IPS-18c (cell line): Measurements from ENCODE around the gene FAM228A.
"Not testable (repeated sequence)": the region's sequence is repeated elsewhere in the genome, so short reads cannot be mapped to it uniquely, and the experiment has no call there.

ENCODE experiments used
- H3K4me3 ChIP-seq: 2 replicates; pipeline ENCODE4 v1.7.0; 2013; ENCODE audit warnings: low read depth, mild to moderate bottlenecking, low read length, moderate library complexity; ENCODE audit not compliant: insufficient read depth
- H3K9me3 ChIP-seq: one replicate; pipeline ENCODE4 v1.6.1; 2013; ENCODE audit warnings: mild to moderate bottlenecking, low read length, moderate library complexity; ENCODE audit not compliant: control insufficient read depth, insufficient read depth

The FAM228A gene

DNA sequence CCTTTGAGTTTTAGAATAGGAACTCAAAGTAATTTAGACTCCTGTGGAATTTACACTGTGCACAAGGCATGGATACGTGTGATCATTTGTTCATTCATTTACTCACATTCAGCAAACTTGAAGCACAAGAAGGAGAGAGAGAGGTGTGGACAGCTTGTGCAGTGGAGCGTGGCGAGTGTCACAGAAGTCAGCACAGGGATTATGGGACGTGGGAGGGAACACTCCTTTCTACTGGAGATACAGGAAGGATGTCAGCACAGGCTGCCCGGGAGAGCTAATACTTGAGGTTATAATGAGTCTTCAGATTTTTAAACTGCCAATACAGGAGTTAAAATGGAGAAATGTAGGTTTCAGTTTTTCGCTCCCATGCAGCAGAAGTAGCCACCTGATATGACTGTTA, 7.0 kb downstream of the FAM228A start:
- H3K4me3 ChIP-seq: no peak overlapping the region
- H3K9me3 ChIP-seq: no peaks in the 10 kb centered on the region

DNA sequence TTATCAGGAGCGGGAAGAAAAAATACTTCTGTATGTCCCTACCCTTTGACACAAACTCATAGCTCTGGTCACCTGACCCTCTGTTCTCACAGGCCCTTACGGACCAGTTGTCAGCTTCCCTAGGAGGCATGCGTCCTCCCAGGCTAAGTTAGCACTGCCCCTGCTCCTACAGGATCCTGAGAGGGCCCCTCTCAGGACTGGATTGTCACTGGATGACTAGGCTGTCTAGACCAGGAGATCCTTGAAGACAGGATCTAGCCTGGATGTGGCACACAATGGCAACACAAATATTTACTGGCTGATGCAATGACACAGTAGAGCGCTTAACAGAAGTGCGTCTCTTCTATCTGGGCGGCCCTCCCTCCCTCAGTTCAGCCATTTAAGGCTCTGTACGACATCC, 7.7 kb downstream of the FAM228A start:
- Histone ChIP-seq H3K4me3 (no peak overlapping the region), H3K9me3 (no peaks in the 10 kb centered on the region)

DNA sequence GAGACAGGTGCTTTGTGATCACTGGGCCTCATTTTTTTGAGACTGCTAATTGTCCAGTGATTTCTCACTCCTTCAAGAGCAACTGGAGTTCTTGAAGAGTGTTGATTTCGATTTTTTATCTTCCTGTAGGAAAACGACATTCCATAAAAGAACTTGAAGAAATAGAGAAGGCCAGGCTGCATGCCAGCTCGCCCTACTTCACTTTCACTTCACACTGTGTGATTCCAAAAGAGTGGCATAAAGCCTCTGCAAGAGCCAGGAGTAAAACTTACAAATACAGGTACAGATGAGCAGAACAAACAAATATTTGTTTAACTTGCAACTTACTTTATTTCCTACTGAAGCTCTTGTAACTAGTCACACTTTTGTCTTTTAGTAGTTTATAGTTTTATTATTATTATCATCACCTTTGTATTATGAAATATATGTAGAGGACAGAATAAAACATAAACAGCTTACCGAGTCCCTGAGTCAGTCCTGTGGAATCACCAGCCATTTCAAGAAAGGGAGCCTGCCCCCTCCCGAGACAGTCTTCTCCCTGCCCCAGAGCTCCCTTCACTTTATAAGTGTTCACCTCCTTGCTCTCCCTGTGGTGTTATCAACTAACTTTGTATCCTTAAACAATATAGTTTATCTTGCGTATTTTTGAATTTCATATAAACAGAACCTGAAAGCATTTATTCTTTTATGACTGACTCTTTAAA, 8.7 kb downstream of the FAM228A start:
- no peak overlapping the region for H3K4me3 ChIP-seq
- no peaks in the 10 kb centered on the region for H3K9me3 ChIP-seq

DNA sequence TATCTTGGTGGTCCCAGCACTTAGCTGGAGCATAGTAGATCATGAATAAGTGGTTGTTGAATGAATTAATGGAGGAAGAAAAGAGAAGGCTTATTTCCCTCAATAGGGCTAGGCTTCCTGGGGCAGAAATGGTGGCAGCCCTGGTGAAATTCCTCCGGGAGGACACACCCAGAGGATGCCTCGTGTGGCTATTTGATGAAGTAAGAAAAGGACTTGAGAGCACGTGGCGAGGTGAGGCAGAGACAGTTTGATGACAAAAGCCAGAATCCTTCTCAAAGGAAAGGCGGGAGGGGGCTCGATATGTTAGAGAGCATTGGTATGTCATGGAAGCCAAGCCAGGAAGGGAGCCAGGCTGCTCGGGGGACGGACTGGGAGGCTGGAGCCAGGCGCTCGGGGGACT, 14.7 kb downstream of the FAM228A start:
- Histone ChIP-seq H3K4me3 (no peak overlapping the region), H3K9me3 (no peaks in the 10 kb centered on the region)

DNA sequence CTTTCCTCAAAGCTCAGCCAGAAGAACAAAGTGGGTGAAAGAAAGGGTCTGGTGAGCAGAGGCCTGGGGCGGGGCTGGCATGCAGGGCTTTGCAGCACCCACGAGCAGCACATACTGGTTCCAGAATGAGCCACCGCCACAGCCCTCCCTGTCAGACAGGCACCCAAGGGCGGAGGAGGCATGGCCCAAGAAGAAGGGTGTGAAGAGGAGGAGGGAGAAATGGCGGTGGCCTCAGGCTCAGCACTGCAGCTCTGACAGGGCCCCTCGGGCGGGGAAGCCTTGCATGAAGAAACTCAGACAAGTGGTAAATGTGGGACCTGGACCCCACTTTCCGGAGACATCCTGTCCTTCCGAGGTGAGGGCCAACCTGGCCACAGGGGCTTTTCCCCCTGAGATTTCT, 15.7 kb downstream of the FAM228A start:
- H3K9me3 ChIP-seq: no peaks in the 10 kb centered on the region

DNA sequence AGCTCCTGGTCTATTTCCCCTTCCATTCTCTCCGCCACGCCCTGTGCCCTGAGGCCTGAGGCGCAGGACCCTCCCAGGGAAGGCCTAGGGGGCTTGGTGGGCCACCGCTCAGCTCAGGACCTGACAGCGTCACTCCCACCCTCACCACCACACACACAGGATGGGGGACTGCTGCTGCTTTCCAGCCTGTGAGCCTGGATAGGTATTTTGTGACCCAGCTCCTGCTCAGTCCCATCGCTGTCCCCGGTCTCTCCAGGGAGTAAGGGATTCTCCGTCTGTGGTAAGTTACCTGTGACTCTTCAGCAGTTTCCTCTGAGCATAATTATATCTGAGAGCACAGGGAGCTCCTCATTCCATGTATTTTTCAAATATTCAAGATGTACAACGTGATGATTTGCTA, 16.3 kb downstream of the FAM228A start:
- H3K9me3 ChIP-seq: no peaks in the 10 kb centered on the region
- no peak overlapping the region for H3K4me3 ChIP-seq

More for the DNA sequence above, 15.7 kb downstream of the FAM228A start:
- no peak overlapping the region for H3K4me3 ChIP-seq

DNA sequence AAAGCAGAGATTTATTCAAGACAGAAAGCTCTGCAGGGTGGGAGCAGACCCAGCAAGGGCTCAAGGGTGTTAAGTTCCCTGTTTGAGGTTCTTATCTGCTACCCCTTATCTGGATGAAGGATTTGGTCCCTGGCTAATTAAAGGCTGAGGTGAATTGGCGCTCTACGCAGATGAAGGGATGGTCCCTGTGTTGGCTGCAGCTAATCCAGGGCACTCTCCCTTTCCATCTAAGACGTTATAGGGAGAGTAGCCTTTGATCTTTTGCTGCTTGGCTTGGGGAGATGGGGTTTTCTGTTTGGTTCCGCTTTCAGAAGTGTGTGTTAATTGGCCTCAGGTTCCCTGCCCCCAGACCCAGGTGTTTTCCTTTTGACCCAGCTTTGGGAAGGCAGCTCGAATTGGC, 17.0 kb downstream of the FAM228A start:
- Histone ChIP-seq H3K9me3 (no peaks in the 10 kb centered on the region), H3K4me3 (no peak overlapping the region)

DNA sequence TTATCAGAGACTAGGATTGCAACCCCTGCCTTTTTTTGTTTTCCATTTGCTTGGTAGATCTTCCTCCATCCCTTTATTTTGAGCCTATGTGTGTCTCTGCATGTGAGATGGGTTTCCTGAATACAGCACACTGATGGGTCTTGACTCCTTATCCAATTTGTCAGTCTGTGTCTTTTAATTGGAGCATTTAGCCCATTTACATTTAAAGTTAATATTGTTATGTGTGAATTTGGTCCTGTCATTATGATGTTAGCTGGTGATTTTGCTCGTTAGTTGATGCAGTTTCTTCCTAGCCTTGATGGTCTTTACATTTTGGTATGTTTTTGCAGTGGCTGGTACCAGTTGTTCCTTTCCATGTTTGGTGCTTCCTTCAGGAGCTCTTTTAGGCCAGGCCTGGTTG, 22.4 kb downstream of the FAM228A start:
- not testable (repeated sequence) for H3K4me3 ChIP-seq, H3K9me3 ChIP-seq

DNA sequence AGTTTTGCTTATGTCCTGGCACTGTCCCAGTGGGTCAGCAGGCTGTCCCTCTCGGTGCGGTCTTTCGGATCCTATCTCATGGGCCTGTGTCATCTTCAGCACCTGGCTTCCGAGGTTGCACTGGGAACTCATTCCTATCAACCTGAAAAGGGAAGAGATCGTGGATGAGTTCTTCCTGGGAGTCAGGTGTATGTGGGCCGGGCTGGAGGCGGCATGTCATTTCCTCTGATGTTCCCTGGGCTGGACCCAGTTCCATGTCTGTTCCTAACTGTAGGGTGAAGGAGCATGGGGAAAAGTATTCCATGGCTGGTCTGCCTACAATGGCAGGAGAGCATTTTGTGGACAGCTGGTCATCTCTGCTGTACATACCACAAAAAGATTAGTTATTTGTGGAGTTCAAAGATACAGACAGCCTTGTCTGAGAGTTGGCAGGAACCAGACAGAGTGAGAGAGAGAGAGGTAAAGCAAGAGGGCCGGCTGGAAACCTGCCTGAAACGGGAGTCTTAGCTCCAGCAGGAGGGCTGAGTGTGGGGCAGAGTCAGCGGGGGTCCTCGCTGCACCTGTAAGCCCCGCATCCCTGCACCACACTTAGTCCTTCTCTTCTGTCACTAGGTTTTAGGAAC, 25.2 kb downstream of the FAM228A start:
- Histone ChIP-seq H3K4me3 (no peak overlapping the region), H3K9me3 (peaks cover 2% of the 10 kb centered on the region)

DNA sequence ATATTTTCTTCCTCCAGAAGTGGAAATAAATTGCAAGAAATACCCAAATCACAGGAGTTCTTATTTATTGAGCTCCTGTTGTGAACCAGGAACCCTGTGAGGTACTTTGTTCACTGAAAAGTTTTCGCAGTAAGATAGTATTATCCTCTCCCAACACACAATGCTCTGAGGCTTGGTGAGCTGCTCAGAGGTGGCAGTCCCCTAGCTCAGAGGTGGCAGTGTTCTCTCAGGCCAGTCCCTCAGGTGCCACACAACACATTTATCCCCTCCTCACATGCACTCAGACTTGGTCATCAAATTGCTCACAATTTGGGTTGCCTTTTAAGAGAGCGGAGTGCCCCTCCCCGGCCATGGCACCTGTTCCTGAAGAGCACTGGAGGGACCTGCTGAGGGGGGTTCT, 25.9 kb downstream of the FAM228A start:
- Histone ChIP-seq H3K4me3 (no peak overlapping the region), H3K9me3 (peaks cover 2% of the 10 kb centered on the region)

DNA sequence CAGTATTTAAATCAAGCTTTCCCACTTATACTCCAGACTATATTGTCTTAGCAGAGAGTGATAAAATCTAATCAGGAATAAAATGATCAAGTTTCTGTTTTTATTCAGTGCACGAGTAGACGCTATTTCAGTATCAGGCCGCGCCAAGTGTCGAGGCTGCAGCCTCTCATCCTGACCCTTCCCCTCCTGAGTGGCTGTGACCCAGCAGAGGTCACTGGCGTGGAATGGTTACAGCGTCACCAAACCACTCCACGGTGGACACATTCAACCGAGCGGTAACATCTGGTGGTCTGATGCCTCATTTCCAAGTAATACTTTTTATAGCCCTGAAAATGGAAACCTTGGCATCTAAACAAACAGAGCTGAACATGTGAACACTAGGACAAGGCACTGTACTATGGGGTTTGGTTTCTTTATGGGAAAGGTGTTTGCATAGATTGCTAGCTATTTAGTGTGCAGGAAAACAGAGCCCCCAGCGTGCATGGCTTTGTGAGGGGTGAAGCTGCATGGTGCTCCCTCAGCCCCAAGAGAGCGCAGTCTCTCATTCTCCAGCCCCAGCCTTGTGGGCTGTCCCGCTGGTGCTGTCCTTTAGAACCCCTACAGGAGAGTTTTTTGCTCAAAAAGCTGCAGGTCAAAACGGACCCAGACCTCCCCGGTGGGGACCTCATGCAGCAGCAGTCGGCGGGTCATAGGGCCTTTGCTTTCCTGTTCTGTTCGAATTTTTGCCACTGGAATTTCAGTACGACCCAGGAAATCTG, 28.4 kb downstream of the FAM228A start:
- Histone ChIP-seq H3K9me3 (no peaks in the 10 kb centered on the region), H3K4me3 (no peak overlapping the region)

DNA sequence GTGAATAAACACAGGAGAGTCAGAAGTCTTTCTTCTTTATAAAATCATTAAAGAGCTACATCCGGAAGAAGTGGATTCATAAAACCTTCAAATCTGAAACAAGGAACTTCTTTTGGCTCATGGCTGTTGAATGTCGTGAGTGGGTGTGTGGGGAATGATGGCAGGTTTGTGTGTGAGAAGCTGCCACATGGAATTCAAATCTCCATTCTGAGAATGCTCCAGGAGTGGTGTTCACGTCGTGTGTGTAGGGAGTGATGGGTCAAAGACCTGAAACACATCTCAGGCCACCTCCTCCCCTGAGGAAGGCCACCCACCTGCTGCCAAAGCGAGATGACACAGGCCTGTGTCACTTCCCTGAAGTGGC, 28.9 kb downstream of the FAM228A start:
- H3K9me3 ChIP-seq: no peaks in the 10 kb centered on the region
- H3K4me3 ChIP-seq: no peak overlapping the region

DNA sequence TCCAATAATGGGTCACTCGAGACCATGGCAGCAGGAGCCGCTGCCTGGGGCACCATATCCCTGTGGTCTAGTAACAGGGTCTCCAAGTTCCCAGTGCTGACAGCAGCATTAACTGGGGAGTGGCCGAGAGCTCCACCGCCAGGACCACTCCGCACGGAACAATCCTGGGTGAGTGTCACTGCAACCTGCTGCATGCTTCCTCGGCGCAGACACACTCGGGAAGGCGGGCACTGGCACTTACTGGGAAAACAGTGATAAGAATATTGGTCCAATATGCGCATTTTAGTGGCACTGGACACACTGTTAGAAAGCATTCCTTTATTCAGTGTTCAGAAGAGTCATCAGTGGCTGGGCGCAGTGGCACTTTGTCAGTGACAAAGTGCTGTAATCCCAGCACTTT, 29.7 kb downstream of the FAM228A start:
- no peak overlapping the region for H3K4me3 ChIP-seq
- H3K9me3 ChIP-seq: no peaks in the 10 kb centered on the region

DNA sequence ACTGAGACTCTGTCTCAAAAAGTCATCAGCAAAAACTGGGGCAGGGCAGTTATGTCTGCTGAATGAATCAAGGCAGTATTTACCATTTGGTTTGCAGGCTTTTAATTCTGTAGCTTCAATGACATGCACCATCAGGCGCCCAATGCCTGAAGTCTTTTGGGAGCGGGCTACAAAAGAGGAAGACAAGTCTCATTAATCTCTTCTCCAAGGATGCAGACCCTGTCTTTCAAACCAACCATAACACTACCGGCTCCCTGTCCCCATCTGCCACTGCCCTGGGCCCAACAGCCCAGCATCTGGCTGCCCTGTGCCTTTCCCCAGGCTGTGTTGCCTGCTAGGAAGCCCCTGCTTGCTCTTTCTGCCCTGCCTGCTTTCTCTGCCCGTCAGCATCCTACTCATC, 30.3 kb downstream of the FAM228A start:
- H3K9me3 ChIP-seq: no peaks in the 10 kb centered on the region
- no peak overlapping the region for H3K4me3 ChIP-seq

DNA sequence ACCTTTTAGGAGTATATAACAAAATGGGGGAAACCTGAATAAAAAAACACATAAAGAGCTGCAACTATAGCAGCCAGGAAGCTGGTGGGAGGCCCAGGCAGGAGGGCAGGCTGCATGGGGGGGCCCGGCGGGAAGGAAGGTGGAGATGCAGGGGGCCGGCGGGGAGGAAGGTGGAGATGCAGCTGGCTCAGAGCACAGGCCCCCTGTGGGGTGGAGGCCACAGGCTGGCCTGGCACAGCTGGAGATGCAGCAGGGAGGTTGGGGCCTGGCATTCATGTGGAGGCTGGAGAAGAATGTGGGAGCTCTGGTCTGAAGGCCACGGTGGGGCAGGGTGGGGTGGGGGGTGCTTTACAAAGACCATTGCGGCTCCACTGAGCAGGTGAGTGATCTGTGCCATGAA, 31.4 kb downstream of the FAM228A start:
- Histone ChIP-seq H3K9me3 (no peaks in the 10 kb centered on the region), H3K4me3 (no peak overlapping the region)

DNA sequence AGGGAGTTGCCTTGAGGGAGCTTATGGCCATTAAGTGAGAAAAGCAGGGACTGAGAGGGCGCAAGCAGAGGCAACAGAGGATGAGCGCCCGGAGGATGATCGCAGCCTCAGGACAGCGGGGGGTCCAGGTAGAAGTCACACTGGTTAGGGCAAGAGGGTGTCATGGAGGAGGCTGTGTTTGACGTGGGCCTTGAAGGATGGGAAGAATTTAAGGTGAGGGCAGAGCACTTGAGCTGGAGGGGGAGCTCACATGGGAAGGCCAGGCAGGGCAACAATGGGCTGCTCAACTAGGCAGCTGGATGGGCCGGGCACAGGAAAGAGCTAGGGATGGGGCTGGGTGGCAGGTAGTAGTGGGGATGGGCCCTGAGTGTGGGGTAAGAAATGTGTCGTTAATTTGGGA, 31.9 kb downstream of the FAM228A start:
- Histone ChIP-seq H3K4me3 (no peak overlapping the region), H3K9me3 (no peaks in the 10 kb centered on the region)

DNA sequence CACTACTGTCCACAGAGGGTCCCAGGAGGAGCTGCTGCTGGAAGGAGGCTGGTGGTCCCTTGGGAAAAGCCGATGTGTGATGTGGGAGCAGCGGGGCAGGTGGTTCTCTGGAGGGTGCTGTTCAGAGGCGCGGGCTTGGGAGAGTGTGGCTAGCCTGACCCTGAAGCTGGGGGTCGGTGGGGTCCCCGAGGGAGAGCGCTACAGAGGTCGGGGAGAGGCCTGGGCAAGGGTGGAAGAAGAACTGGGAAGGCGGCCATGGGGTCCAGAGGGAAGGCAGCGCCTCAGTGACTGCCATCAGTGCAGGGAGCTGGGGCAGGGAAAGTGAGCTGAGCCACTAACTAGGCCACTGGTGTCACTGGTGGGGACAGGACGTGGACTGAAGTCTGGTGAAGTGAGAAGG, 32.5 kb downstream of the FAM228A start:
- Histone ChIP-seq H3K4me3 (no peak overlapping the region), H3K9me3 (no peaks in the 10 kb centered on the region)

DNA sequence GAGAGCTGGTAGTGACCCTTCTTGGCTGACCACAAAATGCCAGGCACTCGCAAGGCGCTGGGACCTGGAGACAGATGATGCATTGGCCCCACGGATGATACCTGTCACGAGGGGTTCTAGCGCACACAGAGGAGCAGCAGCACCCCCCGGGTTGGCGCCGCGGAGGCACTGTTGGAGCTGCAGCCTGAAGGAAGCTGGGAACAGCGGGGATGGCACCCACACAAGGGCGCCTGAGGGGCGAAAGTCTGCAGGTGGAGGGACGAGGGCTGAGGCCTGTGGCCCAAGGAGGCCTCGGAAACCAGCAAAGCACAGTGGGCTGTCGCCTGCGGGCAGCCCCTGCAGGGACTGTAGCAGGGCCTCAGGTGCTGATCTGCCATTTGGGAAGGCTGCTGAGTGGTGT, 33.6 kb downstream of the FAM228A start:
- Histone ChIP-seq H3K4me3 (no peak overlapping the region), H3K9me3 (no peaks in the 10 kb centered on the region)
